Breast epithelium (tissue), 4 donors: ENCODE measurements around the gene PREPL. TPM values are rescaled to one million over a fixed set of nuclear protein-coding genes. Genes with fewer than 3 reads are reported as not detected.
"Not testable (repeated sequence)": the region's sequence is repeated elsewhere in the genome, so short reads cannot be mapped to it uniquely, and the experiment has no call there.

Source experiments
- DNase-seq, 2 donors: peaks; one replicate each; pipeline ENCODE4 v3.0.0-alpha.2; 2019; ENCODE audit warnings: low spot score in 2 of 2
- H3K27ac ChIP-seq, 2 donors: fragments of 200-600 bp; sonication (generic) in 1 of 2; one replicate each; pipeline ENCODE4 v1.5.1; 2016 to 2019; ENCODE audit warnings: mild to moderate bottlenecking in 1 of 2
- H3K27me3 ChIP-seq, 2 donors: fragments of 200-600 bp; sonication (generic) in 1 of 2; one replicate each; pipeline versions ENCODE4 v1.5.1 to v1.6.0; 2017 to 2019; ENCODE audit warnings: control low read depth in 1 of 2, mild to moderate bottlenecking in 1 of 2
- H3K36me3 ChIP-seq: fragments of 200-600 bp; one replicate; pipeline ENCODE4 v1.5.1; 2019
- H3K4me1 ChIP-seq, 2 donors: fragments of 200-600 bp; sonication (generic); one replicate each; pipeline ENCODE4 v1.5.1; 2016 to 2019; ENCODE audit warnings: control low read depth in 1 of 2
- H3K4me3 ChIP-seq, 3 donors: fragments of 200-600 bp; sonication (generic); 1 replicate in 2 of 3; 2 replicates in 1 of 3; pipeline ENCODE4 v1.5.1; 2016 to 2019; ENCODE audit warnings: mild to moderate bottlenecking in 3 of 3, moderate library complexity in 2 of 3
- H3K9me3 ChIP-seq, 2 donors: fragments of 200-600 bp; sonication (generic) in 1 of 2; one replicate each; pipeline ENCODE4 v1.5.1; 2016 to 2019; ENCODE audit warnings: control low read depth in 1 of 2
- CTCF ChIP-seq, 3 donors: fragments of 450-650 bp; IDR thresholded peaks; one replicate each; pipeline ENCODE4 v1.5.1; 2016 to 2017; ENCODE audit warnings: antibody characterized with exemption in 3 of 3, mild to moderate bottlenecking in 3 of 3, moderate library complexity in 3 of 3
- POLR2A ChIP-seq: fragments of 450-650 bp; IDR thresholded peaks from one replicate; pipeline ENCODE4 v1.6.1; 2016; ENCODE audit warnings: antibody characterized with exemption, mild to moderate bottlenecking, moderate library complexity
- POLR2AphosphoS5 ChIP-seq, 3 donors: sonication (generic); formaldehyde crosslinking; IDR thresholded peaks; one replicate each; pipeline ENCODE4 v1.6.1; 2017; ENCODE audit warnings: antibody characterized with exemption in 3 of 3
- intact Hi-C: fragments of 100-400 bp; cut with DNase I; formaldehyde crosslinking; loops from one replicate; pipeline ENCODE4 v1.15.1; 2023; ENCODE audit warnings: low total_unique reads
- total RNA-seq, 3 donors: library from RNA; depleted of rRNA; stranded (reverse); fragments of >200 nt; gene quantifications; one replicate each; pipeline ENCODE4 v1.1.0, GENCODE V29; 2016

The PREPL gene
- total RNA-seq, 3 donors from 2014 or later, result 29.4 to 76.5 (median 51.1) TPM

GRCh38 chr2:44314362-44314761 lies 46.9 kb downstream of the PREPL start:
- no peak for TF ChIP-seq CTCF (IDR thresholded peaks at IDR 0.05)
- TF ChIP-seq POLR2A, result no peak
- no peak for TF ChIP-seq POLR2AphosphoS5 (IDR thresholded peaks at IDR 0.05)
- no peaks in the 10 kb centered on the region for H3K27me3 ChIP-seq
- intact Hi-C loops, result no loop called here
- no peak for DNase-seq
- H3K27ac ChIP-seq, result no peak overlapping the region
- H3K4me1 ChIP-seq, result no peaks in the 10 kb centered on the region
- H3K4me3 ChIP-seq, result no peak overlapping the region
- peaks cover 14 to 30% of the 10 kb centered on the region in 2 donors for H3K9me3 ChIP-seq
- peaks cover 9% of the 10 kb centered on the region for H3K36me3 ChIP-seq

GRCh38 chr2:44310287-44310686 lies 51.0 kb downstream of the PREPL start:
- no peak for DNase-seq
- TF ChIP-seq POLR2A (no peak), POLR2AphosphoS5 (IDR thresholded peaks at IDR 0.05) (no peak), CTCF (IDR thresholded peaks at IDR 0.05) (no peak)
- H3K4me1 ChIP-seq, result no peaks in the 10 kb centered on the region
- no peaks in the 10 kb centered on the region for H3K27me3 ChIP-seq
- peaks cover 6% of the 10 kb centered on the region for H3K36me3 ChIP-seq
- no peak overlapping the region for H3K27ac ChIP-seq
- H3K9me3 ChIP-seq, result peaks cover 17 to 39% of the 10 kb centered on the region in 2 donors
- intact Hi-C loops, result no loop called here
- H3K4me3 ChIP-seq, result no peak overlapping the region

- Histone ChIP-seq H3K9me3 (peaks cover 14 to 25% of the 10 kb centered on the region in 2 donors), H3K27ac (no peak overlapping the region), H3K4me1 (no peaks in the 10 kb centered on the region), H3K36me3 (no peaks in the 10 kb centered on the region), H3K4me3 (no peak overlapping the region), H3K27me3 (no peaks in the 10 kb centered on the region)
- intact Hi-C loops, result no loop called here
- no peak for DNase-seq
- TF ChIP-seq POLR2A (no peak), CTCF (IDR thresholded peaks at IDR 0.05) (no peak), POLR2AphosphoS5 (IDR thresholded peaks at IDR 0.05) (no peak)
Measured at GRCh38 chr2:44305882-44306281, 55.4 kb downstream of the PREPL start.

GRCh38 chr2:44304258-44304657 lies 57.0 kb downstream of the PREPL start:
- intact Hi-C loops, result no loop called here
- H3K27ac ChIP-seq, result no peak overlapping the region
- no peak for TF ChIP-seq POLR2AphosphoS5 (IDR thresholded peaks at IDR 0.05)
- TF ChIP-seq CTCF (IDR thresholded peaks at IDR 0.05), result no peak
- no peak overlapping the region for H3K4me3 ChIP-seq
- peaks cover 3 to 8% of the 10 kb centered on the region in 2 donors for H3K9me3 ChIP-seq
- DNase-seq, result no peak
- H3K4me1 ChIP-seq, result no peaks in the 10 kb centered on the region
- no peaks in the 10 kb centered on the region for H3K36me3 ChIP-seq
- no peaks in the 10 kb centered on the region for H3K27me3 ChIP-seq

GRCh38 chr2:44303766-44304165 lies 57.5 kb downstream of the PREPL start:
- H3K27ac ChIP-seq, H3K27me3 ChIP-seq, H3K4me3 ChIP-seq, intact Hi-C loops, H3K36me3 ChIP-seq, DNase-seq, H3K9me3 ChIP-seq, H3K4me1 ChIP-seq: not testable (repeated sequence)

- no peaks in the 10 kb centered on the region for H3K36me3 ChIP-seq
- H3K4me1 ChIP-seq, result no peaks in the 10 kb centered on the region
- H3K27me3 ChIP-seq, result no peaks in the 10 kb centered on the region
- no peak overlapping the region for H3K4me3 ChIP-seq
- H3K9me3 ChIP-seq, result no peaks in the 10 kb centered on the region
- TF ChIP-seq CTCF (IDR thresholded peaks at IDR 0.05), result no peak
- TF ChIP-seq POLR2A, result no peak
- no peak for TF ChIP-seq POLR2AphosphoS5 (IDR thresholded peaks at IDR 0.05)
- intact Hi-C loops, result no loop called here
- H3K27ac ChIP-seq, result no peak overlapping the region
- no peak for DNase-seq
Measured at GRCh38 chr2:44301111-44301510, 60.2 kb downstream of the PREPL start.
